KG1 (cell line): ENCODE results near the gene MVD.
"Not testable (repeated sequence)": the region's sequence is repeated elsewhere in the genome, so short reads cannot be mapped to it uniquely, and the experiment has no call there.

Source experiments
- DNase-seq: peaks from one replicate; lab custom pipeline; 2025; lab: John Stamatoyannopoulos, UW

The MVD gene

GRCh38 chr16:88624977-88625576 lies 37.8 kb downstream of the MVD start:
- DNase-seq = no peak

- DNase-seq = no peak
These were observed 38.4 kb downstream of the MVD start for GRCh38 chr16:88624481-88624880.

GRCh38 chr16:88623858-88624257 lies 39.0 kb downstream of the MVD start:
- DNase-seq = no peak

- DNase-seq = no peak
These were observed 40.0 kb downstream of the MVD start for GRCh38 chr16:88622866-88623265.

GRCh38 chr16:88622125-88622524 lies 40.8 kb downstream of the MVD start:
- no peak for DNase-seq

- DNase-seq = no peak
These were observed 42.8 kb downstream of the MVD start for GRCh38 chr16:88619859-88620815.

- no peak for DNase-seq
These were observed 43.8 kb downstream of the MVD start for GRCh38 chr16:88618956-88619667.

- DNase-seq = no peak
These were observed 44.5 kb downstream of the MVD start for GRCh38 chr16:88618182-88618955.

GRCh38 chr16:88617268-88618031 lies 45.4 kb downstream of the MVD start:
- DNase-seq = no peak

GRCh38 chr16:88616736-88617135 lies 46.2 kb downstream of the MVD start:
- DNase-seq = no peak

GRCh38 chr16:88616320-88616719 lies 46.6 kb downstream of the MVD start:
- DNase-seq = no peak

- no peak for DNase-seq
These were observed 47.9 kb downstream of the MVD start for GRCh38 chr16:88614818-88615580.

- no peak for DNase-seq
These were observed 48.7 kb downstream of the MVD start for GRCh38 chr16:88613911-88614817.

- no peak for DNase-seq
These were observed 49.6 kb downstream of the MVD start for GRCh38 chr16:88613293-88613692.

GRCh38 chr16:88610909-88611812 lies 51.7 kb downstream of the MVD start:
- DNase-seq = no peak

GRCh38 chr16:88610080-88610479 lies 52.8 kb downstream of the MVD start:
- DNase-seq = no peak

- not testable (repeated sequence) for DNase-seq
These were observed 53.5 kb downstream of the MVD start for GRCh38 chr16:88609426-88609825.

- no peak for DNase-seq
These were observed 54.8 kb downstream of the MVD start for GRCh38 chr16:88608076-88608475.
